ENCODE measurements around the gene SPRY1.

Gene SPRY1

GRCh38 chr4:123449362-123449761, 52.8 kb downstream of the SPRY1 start:
- no peak for DNase-seq
- no peaks in the 10 kb centered on the region for H3K9me3 ChIP-seq
- no peak overlapping the region for H3K4me3 ChIP-seq (ENCODE audit: low read depth, low read length)
- H3K36me3 ChIP-seq: no peaks in the 10 kb centered on the region
- TF ChIP-seq CTCF (IDR thresholded peaks at IDR 0.05; ENCODE audit: low read depth, low read length): no peak
- H3K4me1 ChIP-seq: no peaks in the 10 kb centered on the region
- H3K27me3 ChIP-seq: no peaks in the 10 kb centered on the region

GRCh38 chr4:123449780-123450179, 53.2 kb downstream of the SPRY1 start:
- Histone ChIP-seq H3K9me3 (no peaks in the 10 kb centered on the region), H3K36me3 (no peaks in the 10 kb centered on the region), H3K27me3 (no peaks in the 10 kb centered on the region), H3K4me1 (no peaks in the 10 kb centered on the region), H3K4me3 (ENCODE audit: low read depth, low read length) (no peak overlapping the region)
- no peak for TF ChIP-seq CTCF (IDR thresholded peaks at IDR 0.05; ENCODE audit: low read depth, low read length)
- no peak for DNase-seq

- DNase-seq: no peak
- Histone ChIP-seq H3K4me3 (ENCODE audit: low read depth, low read length) (no peak overlapping the region), H3K4me1 (no peaks in the 10 kb centered on the region), H3K27me3 (no peaks in the 10 kb centered on the region; the same call in 1 of the 2 replicates), H3K9me3 (no peaks in the 10 kb centered on the region), H3K36me3 (no peaks in the 10 kb centered on the region)
- TF ChIP-seq CTCF (IDR thresholded peaks at IDR 0.05; ENCODE audit: low read depth, low read length): no peak
Observed at GRCh38 chr4:123450393-123450792, 53.8 kb downstream of the SPRY1 start.

- Histone ChIP-seq H3K4me3 (ENCODE audit: low read depth, low read length) (no peak overlapping the region), H3K27me3 (no peaks in the 10 kb centered on the region; the same call in 1 of the 2 replicates), H3K36me3 (no peaks in the 10 kb centered on the region), H3K4me1 (no peaks in the 10 kb centered on the region), H3K9me3 (no peaks in the 10 kb centered on the region)
- TF ChIP-seq CTCF (IDR thresholded peaks at IDR 0.05; ENCODE audit: low read depth, low read length): no peak
- DNase-seq: no peak
Observed at GRCh38 chr4:123452616-123453015, 56.0 kb downstream of the SPRY1 start.

- DNase-seq: no peak
- Histone ChIP-seq H3K4me3 (ENCODE audit: low read depth, low read length) (no peak overlapping the region), H3K9me3 (no peaks in the 10 kb centered on the region), H3K4me1 (no peaks in the 10 kb centered on the region), H3K36me3 (no peaks in the 10 kb centered on the region), H3K27me3 (no peaks in the 10 kb centered on the region; the same call in 1 of the 2 replicates)
- no peak for TF ChIP-seq CTCF (IDR thresholded peaks at IDR 0.05; ENCODE audit: low read depth, low read length)
Observed at GRCh38 chr4:123453061-123453680, 56.6 kb downstream of the SPRY1 start.
